GM19372 (cell line): ENCODE results near the gene TSNAX.
"Not testable (repeated sequence)": the region's sequence is repeated elsewhere in the genome, so short reads cannot be mapped to it uniquely, and the experiment has no call there.

Source experiments
- ATAC-seq: cut with Tn5 transposase; IDR thresholded peaks from one replicate; pipeline ENCODE4 v1.9.1; 2021; ENCODE audit warnings: mild to moderate bottlenecking, low read depth, moderate library complexity; ENCODE audit not compliant: unreplicated experiment

TSNAX gene

GRCh38 chr1:231557898-231558707, 29.6 kb downstream of the TSNAX start:
- no peak for ATAC-seq

- no peak for ATAC-seq
Observed at GRCh38 chr1:231558708-231559185, 30.3 kb downstream of the TSNAX start.

GRCh38 chr1:231561647-231562383, 33.3 kb downstream of the TSNAX start:
- ATAC-seq = no peak

DNA sequence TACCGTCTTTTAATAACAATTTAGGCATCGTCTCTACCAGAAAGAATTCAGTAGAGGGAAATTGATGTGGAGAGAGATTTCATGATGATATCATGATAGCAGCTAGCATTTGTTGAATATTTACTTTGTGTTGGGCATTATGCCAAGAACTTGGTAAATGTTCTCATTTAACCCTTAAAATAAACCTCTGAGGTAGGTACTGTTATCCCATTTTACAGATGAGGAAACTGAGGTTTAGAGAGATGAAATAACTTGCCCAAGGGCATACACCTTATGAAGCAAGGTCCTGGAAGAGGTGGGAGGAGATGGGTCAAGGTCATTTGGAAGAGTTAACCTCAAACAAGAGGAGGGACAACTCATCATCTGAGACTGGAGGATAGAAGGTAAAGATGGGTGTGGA, 34.8 kb downstream of the TSNAX start:
- no peak for ATAC-seq

GRCh38 chr1:231564373-231564772, 35.9 kb downstream of the TSNAX start:
- ATAC-seq = no peak

DNA sequence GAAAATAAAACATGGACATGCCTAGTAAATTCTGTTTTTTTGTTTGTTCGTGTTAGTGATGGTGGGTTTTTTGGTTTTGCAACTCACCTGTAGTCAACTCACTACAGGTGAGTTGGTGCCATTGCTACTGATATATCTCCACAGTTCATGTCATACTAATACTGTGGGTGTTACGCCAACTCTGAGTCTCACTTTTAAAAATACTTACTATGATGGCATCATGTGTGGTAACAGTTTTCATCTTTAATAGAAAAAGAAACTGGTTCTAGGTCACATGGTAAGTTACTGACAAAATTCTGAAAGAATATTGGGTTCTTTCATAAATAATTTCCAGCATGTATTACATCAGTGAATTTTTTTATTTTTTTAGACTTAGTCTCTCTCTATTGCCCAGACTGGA, 38.0 kb downstream of the TSNAX start:
- no peak for ATAC-seq

- not testable (repeated sequence) for ATAC-seq
Observed at GRCh38 chr1:231570262-231570661, 41.8 kb downstream of the TSNAX start.

DNA sequence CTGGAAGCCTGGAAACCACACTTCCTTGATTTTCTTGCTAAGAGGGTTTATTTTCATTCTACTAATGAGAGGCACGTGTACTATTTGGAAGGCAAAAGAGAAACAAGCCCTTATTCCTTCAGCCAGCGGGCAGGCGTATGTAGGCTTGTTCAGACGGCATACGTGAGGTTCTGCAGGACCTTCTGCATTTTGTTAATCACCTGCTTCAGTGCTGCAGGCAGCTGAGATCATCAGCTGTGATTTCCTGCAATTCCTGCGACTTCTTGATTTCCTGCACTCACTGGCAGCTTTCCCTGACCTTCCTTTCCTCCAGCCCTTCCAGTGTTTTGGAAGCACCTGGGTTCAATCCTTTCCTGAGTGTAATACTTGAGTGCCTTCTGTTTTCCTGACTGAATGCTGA, 43.4 kb downstream of the TSNAX start:
- no peak for ATAC-seq

DNA sequence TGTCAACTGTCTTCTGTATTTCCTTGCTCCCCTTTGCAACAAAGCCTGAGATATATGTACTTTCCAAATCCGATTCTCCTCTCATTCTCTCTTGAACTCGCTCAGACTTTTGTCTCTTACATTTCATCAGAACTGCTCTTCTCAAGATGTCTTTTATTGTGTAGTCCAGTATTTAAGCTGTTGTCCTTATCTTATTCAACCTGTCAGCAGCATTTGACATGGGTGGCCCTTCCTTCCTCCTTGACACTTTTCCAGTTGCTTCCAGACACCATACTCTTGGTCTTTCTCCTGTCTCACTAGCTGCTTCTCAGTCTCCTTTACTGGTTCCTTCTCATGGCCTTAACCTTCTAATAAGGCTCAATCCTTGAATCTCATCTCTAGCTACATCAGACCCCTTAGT, 47.0 kb downstream of the TSNAX start:
- no peak for ATAC-seq

DNA sequence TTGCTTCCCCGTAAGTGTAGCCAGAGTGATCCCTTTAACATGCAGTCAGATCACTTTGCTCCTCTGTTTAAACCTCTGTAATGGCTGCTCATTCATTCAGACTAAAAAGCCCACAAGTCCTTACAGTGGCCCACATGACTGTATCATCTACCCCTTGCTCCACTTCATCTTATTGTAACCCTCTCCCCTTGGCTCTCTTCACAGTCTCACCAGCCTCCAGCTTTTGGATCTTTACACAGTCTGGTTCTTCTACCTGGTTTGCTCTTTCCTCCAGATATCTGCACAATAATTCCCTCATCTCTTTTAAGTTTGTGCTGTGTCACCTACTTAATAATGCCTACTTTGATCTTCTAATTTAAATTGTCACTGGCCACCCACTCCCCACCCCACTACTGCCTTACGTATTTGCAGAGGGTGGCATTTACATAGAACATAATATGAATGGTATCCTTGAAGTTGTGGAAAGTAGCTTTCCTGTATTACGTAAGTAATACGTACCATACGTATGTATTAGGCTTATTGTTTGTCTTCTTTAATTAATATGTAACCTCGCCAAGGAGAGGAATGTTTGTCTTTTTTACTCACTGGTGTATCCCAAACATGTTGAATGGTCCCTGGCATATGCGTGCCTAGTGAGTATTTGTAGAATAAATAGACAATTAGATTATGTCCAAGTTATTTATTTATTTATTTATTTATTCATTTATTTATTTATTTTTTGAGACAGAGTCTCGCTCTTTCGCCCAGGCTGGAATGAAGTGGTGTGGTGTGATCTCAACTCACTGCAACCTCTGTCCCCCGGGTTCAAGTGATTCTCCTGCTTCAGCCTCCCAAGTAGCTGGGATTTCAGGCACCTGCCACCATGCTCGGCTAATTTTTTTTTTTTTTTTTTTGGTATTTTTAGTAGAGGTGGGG, 48.6 kb downstream of the TSNAX start:
- no peak for ATAC-seq

- no peak for ATAC-seq
Observed at GRCh38 chr1:231580874-231581273, 52.4 kb downstream of the TSNAX start.

GRCh38 chr1:231581859-231582258, 53.4 kb downstream of the TSNAX start:
- ATAC-seq = no peak

GRCh38 chr1:231583376-231583775, 54.9 kb downstream of the TSNAX start:
- ATAC-seq = no peak

- no peak for ATAC-seq
Observed at GRCh38 chr1:231584117-231584516, 55.6 kb downstream of the TSNAX start.

DNA sequence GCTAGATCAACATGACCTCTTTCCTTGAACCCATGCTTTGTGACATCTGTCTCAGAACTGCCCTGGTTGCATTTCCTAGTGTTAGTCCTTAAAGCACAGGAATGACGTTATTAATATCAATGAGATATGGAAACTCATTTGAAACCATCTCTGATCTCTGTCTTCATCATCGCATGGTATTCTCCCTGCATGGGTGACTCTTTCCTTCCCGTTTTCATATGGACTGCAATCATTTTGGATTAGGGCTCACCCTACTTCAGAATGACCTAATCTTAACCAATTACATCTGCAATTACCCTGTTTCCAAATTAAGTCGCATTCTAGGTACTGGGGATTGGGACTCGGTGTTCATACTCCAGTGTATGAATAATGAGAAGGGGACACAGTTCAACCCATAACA, 56.5 kb downstream of the TSNAX start:
- ATAC-seq = no peak

- peak; percentile 56 for ATAC-seq
Observed at GRCh38 chr1:231590453-231591198, 62.2 kb downstream of the TSNAX start.

- ATAC-seq = no peak
Observed at GRCh38 chr1:231591466-231591865, 63.0 kb downstream of the TSNAX start.

GRCh38 chr1:231592809-231593208, 64.3 kb downstream of the TSNAX start:
- no peak for ATAC-seq

DNA sequence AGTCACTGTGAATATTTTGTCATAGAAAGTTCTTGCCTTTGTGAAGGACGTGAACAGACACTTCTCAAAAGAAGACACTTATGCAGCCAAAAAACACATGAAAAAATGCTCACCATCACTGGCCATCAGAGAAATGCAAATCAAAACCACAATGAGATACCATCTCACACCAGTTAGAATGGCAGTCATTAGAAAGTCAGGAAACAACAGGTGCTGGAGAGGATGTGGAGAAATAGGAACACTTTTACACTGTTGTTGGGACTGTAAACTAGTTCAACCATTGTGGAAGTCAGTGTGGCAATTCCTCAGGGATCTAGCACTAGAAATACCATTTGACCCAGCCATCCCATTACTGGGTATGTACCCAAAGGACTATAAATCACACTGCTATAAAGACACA, 64.8 kb downstream of the TSNAX start:
- not testable (repeated sequence) for ATAC-seq

- no peak for ATAC-seq
Observed at GRCh38 chr1:231594123-231594522, 65.7 kb downstream of the TSNAX start.
